Suprapubic skin (tissue), 3 donors: Measurements from ENCODE around the gene DUT.

Experiments used
- POLR2A ChIP-seq, 2 donors: fragments of 450-650 bp; IDR thresholded peaks; one replicate each; pipeline ENCODE4 v1.6.1; 2017; ENCODE audit warnings: antibody characterized with exemption in 2 of 2, mild to moderate bottlenecking in 2 of 2, moderate library complexity in 2 of 2
- TF ChIP-seq, protein P1 (sequence below), 2 donors: fragments of 200-600 bp in 1 of 2; fragments of 450-650 bp in 1 of 2; sonication (generic) in 1 of 2; IDR thresholded peaks; one replicate each; pipeline ENCODE4 v1.5.1; 2016 to 2019; ENCODE audit warnings: antibody characterized with exemption in 2 of 2, mild to moderate bottlenecking in 1 of 2, moderate library complexity in 1 of 2

- no peak for TF ChIP-seq POLR2A (IDR thresholded peaks at IDR 0.05)
- TF ChIP-seq, protein P1, sequence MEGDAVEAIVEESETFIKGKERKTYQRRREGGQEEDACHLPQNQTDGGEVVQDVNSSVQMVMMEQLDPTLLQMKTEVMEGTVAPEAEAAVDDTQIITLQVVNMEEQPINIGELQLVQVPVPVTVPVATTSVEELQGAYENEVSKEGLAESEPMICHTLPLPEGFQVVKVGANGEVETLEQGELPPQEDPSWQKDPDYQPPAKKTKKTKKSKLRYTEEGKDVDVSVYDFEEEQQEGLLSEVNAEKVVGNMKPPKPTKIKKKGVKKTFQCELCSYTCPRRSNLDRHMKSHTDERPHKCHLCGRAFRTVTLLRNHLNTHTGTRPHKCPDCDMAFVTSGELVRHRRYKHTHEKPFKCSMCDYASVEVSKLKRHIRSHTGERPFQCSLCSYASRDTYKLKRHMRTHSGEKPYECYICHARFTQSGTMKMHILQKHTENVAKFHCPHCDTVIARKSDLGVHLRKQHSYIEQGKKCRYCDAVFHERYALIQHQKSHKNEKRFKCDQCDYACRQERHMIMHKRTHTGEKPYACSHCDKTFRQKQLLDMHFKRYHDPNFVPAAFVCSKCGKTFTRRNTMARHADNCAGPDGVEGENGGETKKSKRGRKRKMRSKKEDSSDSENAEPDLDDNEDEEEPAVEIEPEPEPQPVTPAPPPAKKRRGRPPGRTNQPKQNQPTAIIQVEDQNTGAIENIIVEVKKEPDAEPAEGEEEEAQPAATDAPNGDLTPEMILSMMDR (IDR thresholded peaks at IDR 0.05): no peak
Measured at GRCh38 chr15:48389691-48390143, 58.5 kb downstream of the DUT start.
